OCI-LY1 (cell line): ENCODE measurements around the gene ZNF662.

Source experiments
- EZH2 ChIP-seq: fragments of 200-600 bp; sonication (generic), shearing (Covaris generic); IDR thresholded peaks from 2 replicates; pipeline ENCODE4 v1.8.0; 2017; ENCODE audit warnings: borderline replicate concordance, mixed run types, mild to moderate bottlenecking, antibody characterized with exemption, low read length, moderate library complexity, mixed read lengths
- TF ChIP-seq, protein P1 (sequence below): fragments of 200-600 bp; sonication (generic), shearing (Covaris generic); IDR thresholded peaks from 2 replicates; pipeline ENCODE4 v1.5.1; 2017; ENCODE audit warnings: mild to moderate bottlenecking, antibody characterized with exemption, low read length, moderate library complexity, mixed read lengths

DNA sequence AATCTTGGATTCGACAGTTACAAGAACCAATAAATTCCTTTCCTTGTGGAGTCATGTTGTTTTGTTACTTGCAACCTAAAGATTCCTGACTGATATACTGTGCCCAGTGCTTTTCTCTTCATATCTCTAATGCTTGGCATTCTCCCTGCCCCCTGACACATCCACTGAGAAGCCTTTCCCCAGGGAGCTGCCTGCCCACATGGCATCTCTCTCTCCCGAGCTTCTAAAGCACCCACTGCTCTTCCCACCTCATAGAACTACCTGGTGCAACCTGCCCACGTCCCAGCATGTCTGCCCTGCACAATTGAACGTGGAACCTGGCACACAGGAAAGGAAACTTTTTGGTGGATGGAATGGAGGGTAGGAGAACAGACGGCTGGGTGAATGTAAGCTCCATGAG lies 37.1 kb upstream of the ZNF662 start:
- TF ChIP-seq, protein P1, sequence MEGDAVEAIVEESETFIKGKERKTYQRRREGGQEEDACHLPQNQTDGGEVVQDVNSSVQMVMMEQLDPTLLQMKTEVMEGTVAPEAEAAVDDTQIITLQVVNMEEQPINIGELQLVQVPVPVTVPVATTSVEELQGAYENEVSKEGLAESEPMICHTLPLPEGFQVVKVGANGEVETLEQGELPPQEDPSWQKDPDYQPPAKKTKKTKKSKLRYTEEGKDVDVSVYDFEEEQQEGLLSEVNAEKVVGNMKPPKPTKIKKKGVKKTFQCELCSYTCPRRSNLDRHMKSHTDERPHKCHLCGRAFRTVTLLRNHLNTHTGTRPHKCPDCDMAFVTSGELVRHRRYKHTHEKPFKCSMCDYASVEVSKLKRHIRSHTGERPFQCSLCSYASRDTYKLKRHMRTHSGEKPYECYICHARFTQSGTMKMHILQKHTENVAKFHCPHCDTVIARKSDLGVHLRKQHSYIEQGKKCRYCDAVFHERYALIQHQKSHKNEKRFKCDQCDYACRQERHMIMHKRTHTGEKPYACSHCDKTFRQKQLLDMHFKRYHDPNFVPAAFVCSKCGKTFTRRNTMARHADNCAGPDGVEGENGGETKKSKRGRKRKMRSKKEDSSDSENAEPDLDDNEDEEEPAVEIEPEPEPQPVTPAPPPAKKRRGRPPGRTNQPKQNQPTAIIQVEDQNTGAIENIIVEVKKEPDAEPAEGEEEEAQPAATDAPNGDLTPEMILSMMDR, result no peak
- no peak for TF ChIP-seq EZH2
